ENCODE measurements around the gene DUSP16. TPM values are rescaled to one million over a fixed set of nuclear protein-coding genes. Genes with fewer than 3 reads are reported as not detected.

The DUSP16 gene
- total RNA-seq, 2 donors from 2014 or later: 37.4 to 64.8 TPM

GRCh38 chr12:12561371-12562015 lies 1.2 kb downstream of the DUSP16 start:
- H3K9me3 Mint-ChIP-seq: peaks cover 5 to 7% of the 10 kb centered on the region in 2 donors
- peaks cover 24 to 38% of the 10 kb centered on the region in 2 donors for H3K36me3 Mint-ChIP-seq
- peak overlapping the region; percentile 91 to 96 for H3K27ac Mint-ChIP-seq
- DNase-seq (ENCODE audit: low spot score in 2 of 2) (peak; percentile 44 to 67), ATAC-seq (peak in 1 of 2 donors; percentile 26)

- Mint-ChIP-seq H3K9me3 (peaks cover 5 to 7% of the 10 kb centered on the region in 2 donors), H3K27ac (peak overlapping the region; percentile 91 to 96), H3K36me3 (peaks cover 24 to 38% of the 10 kb centered on the region in 2 donors)
- ATAC-seq (peak; percentile 57 to 63), DNase-seq (ENCODE audit: low spot score in 2 of 2) (peak in 1 of 2 donors; percentile 53)
Measured at GRCh38 chr12:12560587-12561370, 1.9 kb downstream of the DUSP16 start.

GRCh38 chr12:12559719-12560296 lies 2.9 kb downstream of the DUSP16 start:
- DNase-seq (ENCODE audit: low spot score in 2 of 2) (no peak), ATAC-seq (no peak)
- Mint-ChIP-seq H3K9me3 (peaks cover 1 to 2% of the 10 kb centered on the region in 2 donors), H3K27ac (peak overlapping the region; percentile 86 to 96), H3K36me3 (peaks cover 21 to 32% of the 10 kb centered on the region in 2 donors)

GRCh38 chr12:12558291-12558690 lies 4.4 kb downstream of the DUSP16 start:
- ATAC-seq: no peak
- H3K36me3 Mint-ChIP-seq: peaks cover 19 to 36% of the 10 kb centered on the region in 2 donors
- H3K27ac Mint-ChIP-seq: no peak overlapping the region
- H3K9me3 Mint-ChIP-seq: no peaks in the 10 kb centered on the region
- no peak for DNase-seq (ENCODE audit: low spot score in 2 of 2)

- no peak for ATAC-seq
- DNase-seq (ENCODE audit: low spot score in 2 of 2): no peak
- H3K36me3 Mint-ChIP-seq: peaks cover 19 to 36% of the 10 kb centered on the region in 2 donors
- no peak overlapping the region for H3K27ac Mint-ChIP-seq
- H3K9me3 Mint-ChIP-seq: no peaks in the 10 kb centered on the region
Measured at GRCh38 chr12:12557733-12558132, 4.9 kb downstream of the DUSP16 start.

GRCh38 chr12:12555656-12556055 lies 7.0 kb downstream of the DUSP16 start:
- no peaks in the 10 kb centered on the region for H3K9me3 Mint-ChIP-seq

GRCh38 chr12:12553208-12553785 lies 9.4 kb downstream of the DUSP16 start:
- ATAC-seq: no peak
- no peaks in the 10 kb centered on the region for H3K9me3 Mint-ChIP-seq
- peaks cover 0 to 25% of the 10 kb centered on the region in 2 donors for H3K36me3 Mint-ChIP-seq
- no peak overlapping the region for H3K27ac Mint-ChIP-seq
- no peak for DNase-seq (ENCODE audit: low spot score in 2 of 2)

More at GRCh38 chr12:12555656-12556055, 7.0 kb downstream of the DUSP16 start:
- ATAC-seq (no peak), DNase-seq (ENCODE audit: low spot score in 2 of 2) (no peak)
- Mint-ChIP-seq H3K36me3 (peaks cover 11 to 36% of the 10 kb centered on the region in 2 donors), H3K27ac (no peak overlapping the region)

GRCh38 chr12:12551115-12551514 lies 11.5 kb downstream of the DUSP16 start:
- no peaks in the 10 kb centered on the region for H3K9me3 Mint-ChIP-seq
- no peak overlapping the region for H3K27ac Mint-ChIP-seq
- ATAC-seq (no peak), DNase-seq (ENCODE audit: low spot score in 2 of 2) (no peak)
- H3K36me3 Mint-ChIP-seq: peaks cover 0 to 13% of the 10 kb centered on the region in 2 donors

- Mint-ChIP-seq H3K36me3 (peaks cover 0 to 18% of the 10 kb centered on the region in 2 donors), H3K27ac (no peak overlapping the region), H3K9me3 (no peaks in the 10 kb centered on the region)
- ATAC-seq: no peak
- DNase-seq (ENCODE audit: low spot score in 2 of 2): no peak
Measured at GRCh38 chr12:12550277-12550676, 12.4 kb downstream of the DUSP16 start.

GRCh38 chr12:12549426-12549825 lies 13.2 kb downstream of the DUSP16 start:
- H3K36me3 Mint-ChIP-seq: peaks cover 0 to 12% of the 10 kb centered on the region in 2 donors
- DNase-seq (ENCODE audit: low spot score in 2 of 2): no peak
- no peak overlapping the region for H3K27ac Mint-ChIP-seq
- no peaks in the 10 kb centered on the region for H3K9me3 Mint-ChIP-seq
- no peak for ATAC-seq

GRCh38 chr12:12548713-12549112 lies 13.9 kb downstream of the DUSP16 start:
- Mint-ChIP-seq H3K36me3 (peaks cover 0 to 9% of the 10 kb centered on the region in 2 donors), H3K27ac (no peak overlapping the region), H3K9me3 (no peaks in the 10 kb centered on the region)
- ATAC-seq (no peak), DNase-seq (ENCODE audit: low spot score in 2 of 2) (no peak)

GRCh38 chr12:12546314-12546772 lies 16.3 kb downstream of the DUSP16 start:
- DNase-seq (ENCODE audit: low spot score in 2 of 2): no peak
- no peak for ATAC-seq
- Mint-ChIP-seq H3K36me3 (peaks cover 3 to 17% of the 10 kb centered on the region in 2 donors), H3K27ac (no peak overlapping the region), H3K9me3 (no peaks in the 10 kb centered on the region)

GRCh38 chr12:12543959-12544358 lies 18.7 kb downstream of the DUSP16 start:
- DNase-seq (ENCODE audit: low spot score in 2 of 2) (no peak), ATAC-seq (peak in 1 of 2 donors; percentile 70)
- peaks cover 7 to 26% of the 10 kb centered on the region in 2 donors for H3K36me3 Mint-ChIP-seq
- H3K27ac Mint-ChIP-seq: no peak overlapping the region
- H3K9me3 Mint-ChIP-seq: no peaks in the 10 kb centered on the region

- DNase-seq (ENCODE audit: low spot score in 2 of 2) (no peak), ATAC-seq (no peak)
- Mint-ChIP-seq H3K27ac (no peak overlapping the region), H3K9me3 (no peaks in the 10 kb centered on the region), H3K36me3 (peaks cover 7 to 26% of the 10 kb centered on the region in 2 donors)
Measured at GRCh38 chr12:12542964-12543363, 19.7 kb downstream of the DUSP16 start.

- DNase-seq (ENCODE audit: low spot score in 2 of 2) (no peak), ATAC-seq (no peak)
- H3K9me3 Mint-ChIP-seq: no peaks in the 10 kb centered on the region
- H3K36me3 Mint-ChIP-seq: peaks cover 7 to 26% of the 10 kb centered on the region in 2 donors
- H3K27ac Mint-ChIP-seq: no peak overlapping the region
Measured at GRCh38 chr12:12542286-12542685, 20.4 kb downstream of the DUSP16 start.

- no peak for ATAC-seq
- H3K27ac Mint-ChIP-seq: no peak overlapping the region
- H3K36me3 Mint-ChIP-seq: peaks cover 7 to 26% of the 10 kb centered on the region in 2 donors
- DNase-seq (ENCODE audit: low spot score in 2 of 2): no peak
- no peaks in the 10 kb centered on the region for H3K9me3 Mint-ChIP-seq
Measured at GRCh38 chr12:12541782-12542181, 20.9 kb downstream of the DUSP16 start.

All from activated naive CD4-positive, alpha-beta T cell treated with anti-CD3 and anti-CD28 coated beads, Interleukin-2, amount 50 U/mL, for 72 hours (primary cell).